Small intestine (tissue), 7 donors: ENCODE results near the gene SPCS1. TPM values are rescaled to one million over a fixed set of nuclear protein-coding genes. Genes with fewer than 3 reads are reported as not detected.

Experiments used
- DNase-seq, 2 donors: peaks; one replicate each; pipeline versions ENCODE4 v3.0.0 to v3.0.0-alpha.2; 2013
- FAIRE-seq: peaks from 2 replicates; lab custom pipeline; 2012; peaks lifted over from hg19 to GRCh38; lab: Jason Lieb, UNC
- H3K27ac ChIP-seq, 3 donors: one replicate each; pipeline ENCODE4 v1.5.1; 2013; ENCODE audit warnings: low read length in 2 of 3, mild to moderate bottlenecking in 2 of 3, control low read depth in 1 of 3, inconsistent platforms in 1 of 3, low read depth in 1 of 3, moderate library complexity in 1 of 3
- H3K27me3 ChIP-seq, 3 donors: one replicate each; pipeline ENCODE4 v1.6.1; 2013; ENCODE audit warnings: low read length in 3 of 3, inconsistent platforms in 1 of 3; ENCODE audit not compliant: control insufficient read depth in 3 of 3, insufficient read depth in 3 of 3
- H3K36me3 ChIP-seq, 3 donors: one replicate each; pipeline ENCODE4 v1.6.1; 2013; ENCODE audit warnings: low read length in 3 of 3, inconsistent platforms in 1 of 3, low read depth in 1 of 3, mild to moderate bottlenecking in 1 of 3, moderate library complexity in 1 of 3; ENCODE audit not compliant: control insufficient read depth in 3 of 3, insufficient read depth in 2 of 3
- H3K4me1 ChIP-seq, 3 donors: one replicate each; pipeline ENCODE4 v1.6.1; 2013; ENCODE audit warnings: low read length in 2 of 3, inconsistent platforms in 1 of 3, low read depth in 1 of 3, mild to moderate bottlenecking in 1 of 3, moderate library complexity in 1 of 3; ENCODE audit not compliant: control insufficient read depth in 3 of 3, insufficient read depth in 2 of 3
- H3K4me3 ChIP-seq, 3 donors: one replicate each; pipeline ENCODE4 v1.5.1; 2013; ENCODE audit warnings: low read length in 3 of 3, control low read depth in 1 of 3, inconsistent platforms in 1 of 3, low read depth in 1 of 3, mild to moderate bottlenecking in 1 of 3, moderate library complexity in 1 of 3
- H3K9me3 ChIP-seq, 2 donors: one replicate each; pipeline ENCODE4 v1.6.1; 2013; ENCODE audit warnings: low read depth in 1 of 2, low read length in 1 of 2; ENCODE audit not compliant: control insufficient read depth in 2 of 2, insufficient read depth in 1 of 2
- WGBS, 3 donors: extraction: QIAGEN DNeasy Blood & Tissue Kit; methylation state at CpG; one replicate each; pipeline ENCODE4 v1.1.7; 2013; 5-methylcytosine and 5-hydroxymethylcytosine counted together
- polyA plus RNA-seq, 4 donors: library from polyadenylated mRNA; stranded (reverse) in 3 of 4; unstranded in 1 of 4; fragments of 200-250 nt in 3 of 4; fragments of 120-200 nt in 1 of 4; gene quantifications; one replicate each; pipeline versions ENCODE4 v1.2.1 to v1.2.3, GENCODE V29; 2013
- donor health status: healthy with polysubstance abuse.
- donor health status: control.
- donor health status: control.
- donor health status: Bipolar disorder and iron deficiency.
- donor health status: healthy.

SPCS1 gene
- polyA plus RNA-seq, 4 donors: 90.6 to 215 (median 153) TPM

DNA sequence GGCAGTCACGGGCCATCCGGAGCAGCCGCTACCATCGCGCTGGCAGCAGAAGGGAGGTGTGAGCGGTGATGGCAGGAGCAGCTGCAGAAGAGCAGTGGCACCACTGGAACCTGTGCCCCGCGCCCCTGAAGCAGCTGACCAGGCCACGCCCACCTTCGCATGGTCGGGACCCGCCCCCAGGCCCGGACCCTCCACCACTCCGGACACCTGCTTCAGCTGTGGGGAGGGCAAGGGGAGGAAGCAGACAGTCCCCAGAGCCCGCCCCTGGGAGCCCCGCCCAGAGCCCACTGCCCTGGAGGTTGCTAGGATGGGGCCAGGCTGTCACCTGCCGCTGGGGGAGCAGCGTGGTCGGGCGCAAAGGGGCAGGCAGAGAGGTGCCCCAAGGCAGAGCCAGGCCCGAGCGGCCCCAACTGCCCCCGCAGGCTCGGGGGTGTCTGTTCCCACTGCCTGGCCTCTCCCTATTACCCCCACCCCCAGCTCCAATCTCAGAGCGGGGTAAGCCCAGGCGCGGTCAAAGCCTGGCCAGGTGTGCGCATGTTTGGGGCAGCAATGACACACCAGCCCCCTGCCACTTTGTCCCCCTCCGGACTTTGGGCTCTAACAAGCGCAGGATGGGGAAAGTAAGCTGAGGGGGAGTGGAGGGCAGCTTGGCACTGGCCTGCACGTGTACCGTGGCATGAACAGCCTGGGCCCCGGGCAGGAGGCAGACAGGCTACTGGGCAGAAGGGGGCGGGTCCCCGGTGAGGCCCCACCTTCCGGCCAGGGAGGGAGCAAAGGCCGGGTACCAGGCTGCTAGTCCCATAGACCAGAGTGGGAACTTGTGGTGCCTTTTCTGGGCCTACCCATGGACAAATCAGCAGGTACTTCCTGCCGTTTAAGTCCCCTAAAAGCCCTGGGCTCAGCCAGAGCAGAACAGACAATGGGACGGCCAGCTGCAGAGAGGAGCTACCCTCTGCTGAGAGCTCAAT, 8.7 kb downstream of the SPCS1 start:
- Histone ChIP-seq H3K27ac (peak overlapping the region in 1 of 3 donors; percentile 58), H3K36me3 (peaks cover 0 to 39% (median 2%) of the 10 kb centered on the region in 3 donors), H3K9me3 (peaks cover 0 to 6% of the 10 kb centered on the region in 2 donors), H3K4me3 (peak overlapping the region in 2 of 3 donors; percentile 14 to 52), H3K27me3 (no peaks in the 10 kb centered on the region), H3K4me1 (peaks cover 0 to 4% (median 0%) of the 10 kb centered on the region in 3 donors)
- DNase-seq: peak; percentile 83 to 84
- 15 to 48% (median 48%) methylated on average over 33 to 39 of the region's 39 CpGs for WGBS, 3 donors
- FAIRE-seq: no peak

DNA sequence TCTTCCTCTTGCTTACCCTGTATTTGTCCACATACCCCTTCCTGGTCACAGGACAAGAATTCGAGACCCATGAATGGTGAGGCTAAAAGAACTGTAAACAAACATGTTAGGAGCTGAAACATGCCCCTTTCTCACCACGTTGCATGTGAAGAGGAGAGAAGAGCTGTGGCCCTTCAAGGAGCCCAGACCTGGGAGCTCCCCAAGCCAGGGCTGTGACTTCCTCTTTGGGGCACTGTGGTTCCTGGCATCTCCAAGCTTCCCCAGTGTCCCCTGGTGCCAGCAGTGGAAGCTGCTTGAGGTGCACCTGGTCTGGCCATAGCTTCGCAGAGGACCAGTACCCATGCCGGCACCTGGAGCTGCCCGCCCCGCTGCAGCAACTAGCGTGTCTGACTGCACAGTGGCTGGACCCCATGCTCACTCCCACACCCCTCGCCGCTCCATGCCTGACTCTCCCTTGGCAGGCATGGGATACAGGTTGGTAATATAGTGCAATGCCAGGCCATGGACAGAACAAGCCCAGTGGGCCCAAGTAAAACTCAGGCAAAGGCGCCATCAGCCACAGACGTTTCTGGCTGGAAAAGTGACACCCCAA, 9.9 kb downstream of the SPCS1 start:
- no peak overlapping the region for H3K4me3 ChIP-seq
- H3K4me1 ChIP-seq: peaks cover 0 to 4% (median 0%) of the 10 kb centered on the region in 3 donors
- peaks cover 0 to 40% (median 2%) of the 10 kb centered on the region in 3 donors for H3K36me3 ChIP-seq
- H3K27me3 ChIP-seq: no peaks in the 10 kb centered on the region
- no peak overlapping the region for H3K27ac ChIP-seq
- peaks cover 0 to 11% of the 10 kb centered on the region in 2 donors for H3K9me3 ChIP-seq
- DNase-seq (no peak), FAIRE-seq (no peak)
- WGBS, 3 donors: 92 to 94% (median 93%) methylated on average over 11 of the region's 11 CpGs

DNA sequence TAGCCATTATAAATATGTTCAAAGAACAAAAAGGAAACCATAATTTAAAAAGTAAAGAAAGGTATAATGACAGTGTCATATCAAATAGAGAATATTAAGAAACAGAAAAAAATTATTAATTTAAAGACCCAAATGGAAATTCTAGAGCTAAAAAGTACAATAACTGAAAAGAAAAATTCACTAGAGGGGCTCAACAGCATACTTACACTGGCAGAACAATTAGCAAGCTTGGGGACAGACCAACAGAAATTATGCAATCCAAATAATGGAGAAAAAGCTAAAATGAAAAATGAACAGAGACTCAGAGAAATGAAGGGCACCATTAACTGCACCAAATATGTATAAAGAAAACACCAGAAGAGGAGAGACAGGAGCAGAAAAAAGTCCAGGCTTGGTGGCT, 13.7 kb downstream of the SPCS1 start:
- H3K27ac ChIP-seq: no peak overlapping the region
- no peak overlapping the region for H3K4me3 ChIP-seq
- DNase-seq: no peak
- peaks cover 0 to 4% (median 0%) of the 10 kb centered on the region in 3 donors for H3K4me1 ChIP-seq
- H3K36me3 ChIP-seq: peaks cover 0 to 47% (median 2%) of the 10 kb centered on the region in 3 donors
- peaks cover 0 to 20% of the 10 kb centered on the region in 2 donors for H3K9me3 ChIP-seq
- no peak for FAIRE-seq
- H3K27me3 ChIP-seq: no peaks in the 10 kb centered on the region

DNA sequence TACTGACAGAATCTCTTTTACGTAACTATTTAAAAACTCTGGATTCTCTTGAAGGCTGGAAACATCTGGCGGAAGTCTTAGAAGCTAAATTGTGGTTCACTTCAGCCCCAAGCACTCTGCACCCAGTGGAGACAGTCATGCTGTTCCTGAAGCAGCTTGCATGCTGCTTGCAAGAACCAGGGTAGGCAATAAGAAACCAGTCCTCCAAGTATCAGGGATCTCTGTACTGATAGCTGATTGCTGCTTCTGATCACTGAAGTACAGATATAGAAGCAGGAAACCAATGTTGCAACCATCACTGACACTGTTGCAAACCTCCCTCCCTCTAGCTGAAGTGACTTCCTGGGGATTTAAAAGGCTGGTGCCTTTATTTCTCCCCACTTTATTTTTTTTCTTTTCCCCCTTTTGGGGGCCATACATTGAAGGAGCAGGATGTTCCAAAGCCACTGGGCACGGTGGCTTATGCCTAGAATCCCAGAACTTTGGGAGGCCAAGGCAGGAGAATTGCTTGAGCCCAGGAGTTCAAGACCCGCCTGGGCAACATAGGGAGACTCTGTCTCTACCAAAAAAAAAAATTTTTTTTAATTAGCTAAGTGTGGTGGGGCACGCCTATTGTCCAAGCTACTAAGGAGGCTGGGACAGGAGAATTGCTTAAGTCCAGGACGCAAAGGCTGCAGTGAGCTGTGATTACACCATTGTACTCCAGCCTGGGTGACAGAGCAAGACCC, 15.3 kb downstream of the SPCS1 start:
- no peaks in the 10 kb centered on the region for H3K27me3 ChIP-seq
- WGBS, 3 donors: 77 to 95% (median 78%) methylated on average over 6 of the region's 6 CpGs
- FAIRE-seq (no peak), DNase-seq (no peak)
- H3K9me3 ChIP-seq: peaks cover 0 to 20% of the 10 kb centered on the region in 2 donors
- no peak overlapping the region for H3K4me3 ChIP-seq
- no peaks in the 10 kb centered on the region for H3K4me1 ChIP-seq
- peaks cover 0 to 39% (median 2%) of the 10 kb centered on the region in 3 donors for H3K36me3 ChIP-seq
- H3K27ac ChIP-seq: no peak overlapping the region

DNA sequence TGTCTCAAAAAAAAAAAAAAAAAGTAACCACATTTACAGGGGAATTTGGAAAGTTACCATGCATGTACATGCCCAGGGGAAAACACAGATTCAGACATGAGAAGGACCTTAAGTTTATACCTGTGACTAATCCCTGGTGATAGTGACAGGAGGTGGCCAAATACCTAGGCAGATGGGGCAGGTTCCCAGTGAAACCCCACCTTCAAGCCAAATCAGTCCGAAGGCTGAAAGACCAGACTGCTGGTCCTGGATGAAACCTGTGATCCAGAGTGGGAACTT, 15.8 kb downstream of the SPCS1 start:
- FAIRE-seq: no peak

DNA sequence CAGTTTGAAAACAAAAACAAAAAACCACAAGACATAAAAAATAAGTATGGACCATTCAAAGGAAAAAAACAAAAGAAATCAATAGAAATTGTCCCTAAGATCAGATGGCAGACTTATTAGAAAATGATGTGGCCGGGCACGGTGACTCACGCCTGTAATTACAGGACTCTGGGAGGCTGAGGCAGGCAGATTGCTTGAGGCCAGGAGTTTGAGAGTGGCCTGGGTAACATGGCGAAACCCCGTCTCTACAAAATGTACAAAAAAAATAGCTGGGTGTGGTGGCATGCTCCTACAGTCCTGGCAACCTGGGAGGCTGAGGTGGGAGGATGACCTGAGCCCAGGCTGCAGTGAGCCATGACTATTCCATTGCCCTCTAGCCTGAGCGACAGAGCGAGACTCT, 16.6 kb downstream of the SPCS1 start:
- no peak for DNase-seq
- H3K9me3 ChIP-seq: peaks cover 0 to 28% of the 10 kb centered on the region in 2 donors

More for the DNA sequence above, 15.8 kb downstream of the SPCS1 start:
- no peak overlapping the region for H3K4me3 ChIP-seq
- no peak overlapping the region for H3K27ac ChIP-seq
- WGBS, 3 donors: 89 to 100% (median 95%) methylated on average over 1 of the region's 1 CpG
- peaks cover 0 to 21% of the 10 kb centered on the region in 2 donors for H3K9me3 ChIP-seq
- H3K36me3 ChIP-seq: peaks cover 0 to 39% (median 2%) of the 10 kb centered on the region in 3 donors
- H3K4me1 ChIP-seq: no peaks in the 10 kb centered on the region
- DNase-seq: no peak
- no peaks in the 10 kb centered on the region for H3K27me3 ChIP-seq

DNA sequence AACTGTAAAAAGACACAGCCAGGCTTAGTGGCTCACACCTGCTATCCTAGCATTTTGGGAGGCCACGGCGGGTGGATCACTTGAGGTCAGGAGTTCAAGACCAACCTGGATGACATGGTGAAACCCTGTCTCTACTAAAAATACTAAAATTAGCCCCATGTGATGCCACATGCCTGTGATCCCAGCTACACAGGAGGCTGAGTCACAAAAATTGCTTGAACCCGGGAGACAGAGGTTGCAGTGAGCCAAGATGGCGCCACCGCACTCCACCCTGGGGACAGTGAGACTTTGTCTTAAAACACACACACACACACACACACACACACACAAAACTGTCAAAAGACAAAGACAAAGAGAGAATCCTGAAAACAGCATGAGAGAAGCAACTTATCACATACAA, 18.0 kb downstream of the SPCS1 start:
- WGBS, 3 donors: 90 to 96% (median 95%) methylated on average over 5 of the region's 5 CpGs
- no peak for FAIRE-seq
- H3K27ac ChIP-seq: no peak overlapping the region

More for the DNA sequence above, 16.6 kb downstream of the SPCS1 start:
- WGBS, 3 donors: 85 to 94% (median 93%) methylated on average over 7 of the region's 7 CpGs
- Histone ChIP-seq H3K27ac (no peak overlapping the region), H3K27me3 (no peaks in the 10 kb centered on the region), H3K4me1 (no peaks in the 10 kb centered on the region), H3K4me3 (no peak overlapping the region), H3K36me3 (peaks cover 0 to 36% (median 2%) of the 10 kb centered on the region in 3 donors)
- FAIRE-seq: no peak

DNA sequence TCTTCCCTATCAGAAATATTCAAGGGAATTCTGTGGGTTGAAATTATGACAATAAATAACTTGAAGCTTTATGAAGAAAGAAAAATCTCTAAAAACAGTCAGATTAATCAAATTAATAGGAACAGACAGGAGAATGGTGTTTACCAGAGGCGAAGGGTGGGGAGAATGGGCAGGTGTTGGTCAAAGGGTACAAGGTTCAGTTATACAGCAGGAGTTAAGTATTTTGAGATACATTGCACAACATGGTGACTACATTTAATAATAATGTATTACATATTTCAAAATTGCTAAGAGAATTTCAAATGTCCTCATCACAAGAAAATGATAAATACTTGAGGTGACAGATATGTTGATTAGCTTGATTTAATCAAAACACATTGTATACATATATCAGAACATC, 18.6 kb downstream of the SPCS1 start:
- Histone ChIP-seq H3K4me3 (no peak overlapping the region), H3K4me1 (no peaks in the 10 kb centered on the region), H3K9me3 (peaks cover 0 to 33% of the 10 kb centered on the region in 2 donors), H3K36me3 (peaks cover 0 to 29% (median 0%) of the 10 kb centered on the region in 3 donors), H3K27me3 (no peaks in the 10 kb centered on the region), H3K27ac (no peak overlapping the region)
- WGBS, 3 donors: 38 to 73% (median 56%) methylated on average over 1 of the region's 1 CpG
- FAIRE-seq (no peak), DNase-seq (peak; percentile 30 to 69)

More for the DNA sequence above, 18.0 kb downstream of the SPCS1 start:
- Histone ChIP-seq H3K4me1 (no peaks in the 10 kb centered on the region), H3K9me3 (peaks cover 0 to 35% of the 10 kb centered on the region in 2 donors), H3K36me3 (peaks cover 0 to 32% (median 2%) of the 10 kb centered on the region in 3 donors), H3K4me3 (no peak overlapping the region), H3K27me3 (no peaks in the 10 kb centered on the region)
- DNase-seq: no peak
